K562 (cell line): ENCODE results near the gene ARL6IP4. TPM values are rescaled to one million over a fixed set of nuclear protein-coding genes. Genes with fewer than 3 reads are reported as not detected.
A peak's percentile ranks its signal among the peaks of the same experiment; 100 is the strongest.

Experiments used
- ATAC-seq: fragments of 200-7000 bp; cut with Tn5 transposase; 3 replicates; pipeline ENCODE4 v1.9.1; 2020; ENCODE audit warnings: moderate library complexity
- BruUV-seq: library from RNA; stranded (reverse); fragments of 400-500 nt; replicated peaks from 2 replicates; lab custom pipeline; 2021; lab: Mats Ljungman, UMichigan
- CTCF ChIA-PET: fragments of 300-600 bp; formaldehyde crosslinking; extraction: SDS; loops from one replicate; lab custom pipeline; 2021; ENCODE audit warnings: low intra/inter-chr PET ratio; lab: Yijun Ruan, JAX
- POLR2A ChIA-PET: fragments of 300-600, 350-650 bp; sonication (Branson Sonifier 250); formaldehyde crosslinking; extraction: SDS; loops from one replicate; lab custom pipeline; 2021; ENCODE audit warnings: antibody characterized with exemption, inconsistent platforms; lab: Yijun Ruan, JAX
- DNase-seq, 4 experiments: peaks; one replicate each; pipeline versions ENCODE4 v3.0.0 to v3.0.0-alpha.2; 2011 to 2018; ENCODE audit warnings: low spot score in 3 of 4, mixed read lengths in 3 of 4; ENCODE audit errors: extremely low read depth in 1 of 4
- FAIRE-seq: peaks from 2 replicates; lab custom pipeline; 2011; peaks lifted over from hg19 to GRCh38; lab: Jason Lieb, UNC
- H2AFZ ChIP-seq: 2 replicates; pipeline ENCODE4 v1.6.0; 2011; ENCODE audit warnings: low read depth, low read length, control low read depth, inconsistent platforms
- H3K27ac ChIP-seq: fragments of 200-600 bp; 3 replicates; pipeline ENCODE4 v1.8.0; 2011; ENCODE audit warnings: low read depth, mild to moderate bottlenecking, control low read depth, inconsistent platforms, low read length, moderate library complexity, mixed read lengths; ENCODE audit errors: extremely low read depth
- H3K27me3 ChIP-seq, 2 experiments: fragments of 300-600 bp in 1 of 2; 2 replicates in 1 of 2; 3 replicates in 1 of 2; pipeline versions ENCODE4 v1.6.0 to v1.8.0; 2011; ENCODE audit warnings: inconsistent platforms in 2 of 2, low read length in 2 of 2, mild to moderate bottlenecking in 1 of 2, mixed read lengths in 1 of 2, moderate library complexity in 1 of 2; ENCODE audit not compliant: control insufficient read depth in 2 of 2, insufficient read depth in 2 of 2
- H3K36me3 ChIP-seq: fragments of 300-600 bp; 3 replicates; pipeline ENCODE4 v1.8.0; 2011; ENCODE audit warnings: mild to moderate bottlenecking, low read length, inconsistent platforms; ENCODE audit not compliant: control insufficient read depth, insufficient read depth
- H3K4me1 ChIP-seq, 2 experiments: fragments of 200-600 bp in 1 of 2; replicated peaks in 1 of 2; 2 replicates in 1 of 2; 3 replicates in 1 of 2; pipeline versions ENCODE4 v1.5.1 to v1.8.0; 2011; ENCODE audit warnings: inconsistent platforms in 2 of 2, low read length in 2 of 2, mild to moderate bottlenecking in 1 of 2, mixed read lengths in 1 of 2, moderate library complexity in 1 of 2; ENCODE audit not compliant: control insufficient read depth in 2 of 2, insufficient read depth in 2 of 2
- H3K4me2 ChIP-seq: 2 replicates; pipeline ENCODE4 v1.6.1; 2011; ENCODE audit warnings: low read length, control low read depth, inconsistent platforms, mixed read lengths; ENCODE audit not compliant: insufficient read depth
- H3K4me3 ChIP-seq: fragments of 200-600 bp; sonication (generic), shearing (Covaris generic); 2 replicates; pipeline ENCODE4 v1.5.1; 2016; ENCODE audit warnings: control low read depth, inconsistent platforms
- H3K79me2 ChIP-seq: fragments of 200-600 bp; 3 replicates; pipeline ENCODE4 v1.8.0; 2011; ENCODE audit warnings: low read length, inconsistent platforms; ENCODE audit not compliant: control insufficient read depth, insufficient read depth
- H3K9ac ChIP-seq, 2 experiments: 2 replicates each; pipeline versions ENCODE4 v1.6.0 to v1.6.1; 2011; ENCODE audit warnings: low read depth in 2 of 2, low read length in 2 of 2, control low read depth in 1 of 2, inconsistent platforms in 1 of 2, mild to moderate bottlenecking in 1 of 2, mixed read lengths in 1 of 2; ENCODE audit not compliant: insufficient read depth in 1 of 2
- H3K9me1 ChIP-seq: one replicate; pipeline ENCODE4 v1.6.0; 2011; ENCODE audit warnings: inconsistent platforms, mild to moderate bottlenecking, low read length, moderate library complexity; ENCODE audit not compliant: control insufficient read depth, insufficient read depth
- H3K9me3 ChIP-seq: replicated peaks from 2 replicates; pipeline ENCODE4 v1.5.1; 2011; ENCODE audit warnings: low read depth, low read length, inconsistent platforms; ENCODE audit not compliant: control insufficient read depth, insufficient read depth
- H4K20me1 ChIP-seq: replicated peaks from 2 replicates; pipeline ENCODE4 v1.6.1; 2011; ENCODE audit warnings: low read length, inconsistent platforms, mixed read lengths; ENCODE audit not compliant: control insufficient read depth, insufficient read depth
- EGR1 ChIP-seq: fragments of 450-650 bp; conservative IDR thresholded peaks from 2 replicates; pipeline ENCODE4 v1.6.1; 2017; ENCODE audit warnings: mild to moderate bottlenecking
- HMGN3 ChIP-seq: IDR thresholded peaks from 2 replicates; pipeline ENCODE4 v1.6.1; 2011; ENCODE audit warnings: borderline replicate concordance, low read depth, mild to moderate bottlenecking, mixed read lengths, low read length; ENCODE audit not compliant: insufficient read length; ENCODE audit errors: extremely low read depth
- NFIC ChIP-seq: fragments of 450-650 bp; IDR thresholded peaks from 2 replicates; pipeline ENCODE4 v1.6.1; 2017; ENCODE audit warnings: mild to moderate bottlenecking, inconsistent platforms
- PRDM10 ChIP-seq: fragments of 450-650 bp; IDR thresholded peaks from 2 replicates; pipeline ENCODE4 v1.6.1; 2018; ENCODE audit not compliant: partially characterized antibody
- RBFOX2 ChIP-seq: fragments of 200-400 bp; formaldehyde crosslinking; IDR thresholded peaks from 2 replicates; pipeline ENCODE4 v1.6.1; 2017; ENCODE audit warnings: low read depth, mild to moderate bottlenecking, low read length, moderate library complexity
- SP1 ChIP-seq: sonication (generic); formaldehyde crosslinking; IDR thresholded peaks from 2 replicates; pipeline ENCODE4 v1.8.1; 2022; ENCODE audit warnings: mild to moderate bottlenecking, missing genetic modification reagents
- WGBS: fragments of 100-300 bp; shearing (Covaris generic); methylation state at CpG from one replicate; pipeline ENCODE4 v1.1.6; 2016; ENCODE audit warnings: low coverage, mixed read lengths; ENCODE audit not compliant: insufficient coverage; ENCODE audit errors: missing lambda C conversion rate; 5-methylcytosine and 5-hydroxymethylcytosine counted together
- in situ Hi-C: fragments of 300-500 bp; cut with MboI; formaldehyde crosslinking; loops from 4 replicates; pipeline ENCODE4 v1.15.0; 2018; ENCODE audit warnings: inconsistent platforms, mixed read lengths
- intact Hi-C: fragments of 100-400 bp; cut with micrococcal nuclease; formaldehyde crosslinking; loops from 2 replicates; pipeline ENCODE4 v1.14.2; 2022
- polyA plus RNA-seq, 8 experiments: library from polyadenylated mRNA; depleted of rRNA in 4 of 8; stranded (reverse) in 5 of 8; unstranded in 3 of 8; fragments of >200 nt; fragmentation: Nextera tagmentation in 2 of 8; fragmentation: Illumina TruSeq in 1 of 8; extraction: Ambion mirVana in 2 of 8; extraction: Trizol in 1 of 8; gene quantifications; 2 replicates each; pipeline versions ENCODE4 v1.2.1 to v1.2.3, GENCODE V29; 2011 to 2014; ENCODE audit warnings: inconsistent platforms in 1 of 8, missing spikeins in 1 of 8
- total RNA-seq, 7 experiments: library from RNA; depleted of rRNA in 6 of 7; stranded (reverse); fragments of >200 nt in 6 of 7; fragmentation: Illumina TruSeq in 2 of 7; extraction: Trizol in 2 of 7; gene quantifications; 2 replicates each; pipeline versions ENCODE4 v1.2.1 to v1.2.3, GENCODE V29; 2011 to 2021; ENCODE audit warnings: low replicate concordance in 1 of 7

Gene ARL6IP4
- total and polyA plus RNA-seq, 9 of the 15 experiments (the other 6 are each of a cell fraction or from before 2014, with no cell fraction given), result 2.4 to 255 (median 151) TPM

- BruUV-seq, result no TSS peak
- H2AFZ ChIP-seq, result no peak overlapping the region
- in situ Hi-C loops (no loop called here), intact Hi-C loops (loop anchor here (5.0 kb wide), 1 partner anchor 268 kb away; the partner anchor contains the start of genes MPHOSPH9 and MTRFR)
- peak overlapping the region; percentile 58; the same call in 1 of the 3 replicates for H3K27ac ChIP-seq
- TF ChIP-seq RBFOX2 (peak; percentile 37; the same call in 1 of the 2 replicates), PRDM10 (no peak), NFIC (peak; percentile 62), SP1 (CRISPR knock-in tag) (no peak), EGR1 (peak; percentile 70; the same call in 1 of the 2 replicates), HMGN3 (peak; percentile 34)
- H3K9me1 ChIP-seq, result peaks cover 10% of the 10 kb centered on the region
- peak overlapping the region in 1 of 2 experiments; percentile 91; a peak in 2 of 4 replicates for H3K9ac ChIP-seq
- ChIA-PET CTCF (no interaction called here), POLR2A (interaction anchor here (0.6 to 1.1 kb wide), 4 partner anchors 12 to 286 kb away, joined by 3 to 8 read pairs (median 3); partner anchors contain the start of gene OGFOD2)
- peak overlapping the region; percentile 23; the same call in 1 of the 2 replicates for H3K4me2 ChIP-seq
- FAIRE-seq, result no peak
- no peaks in the 10 kb centered on the region for H3K9me3 ChIP-seq
- H4K20me1 ChIP-seq, result peaks cover 3% of the 10 kb centered on the region; the same call in 1 of the 2 replicates
- no peak overlapping the region for H3K4me3 ChIP-seq
- WGBS, result 70% methylated on average over 5 of the region's 8 CpGs
- no peak for DNase-seq
- H3K27me3 ChIP-seq, result no peaks in the 10 kb centered on the region
- peaks cover 33 to 56% of the 10 kb centered on the region in 2 experiments for H3K4me1 ChIP-seq
- H3K36me3 ChIP-seq, result peaks cover 11% of the 10 kb centered on the region; the same call in 2 of the 3 replicates
- no peak for ATAC-seq
- peaks cover 11% of the 10 kb centered on the region for H3K79me2 ChIP-seq
These were observed 16.6 kb upstream of the ARL6IP4 start for GRCh38 chr12:122963941-122964265.
